Measurements from ENCODE around the gene KIF26B.

KIF26B gene

DNA sequence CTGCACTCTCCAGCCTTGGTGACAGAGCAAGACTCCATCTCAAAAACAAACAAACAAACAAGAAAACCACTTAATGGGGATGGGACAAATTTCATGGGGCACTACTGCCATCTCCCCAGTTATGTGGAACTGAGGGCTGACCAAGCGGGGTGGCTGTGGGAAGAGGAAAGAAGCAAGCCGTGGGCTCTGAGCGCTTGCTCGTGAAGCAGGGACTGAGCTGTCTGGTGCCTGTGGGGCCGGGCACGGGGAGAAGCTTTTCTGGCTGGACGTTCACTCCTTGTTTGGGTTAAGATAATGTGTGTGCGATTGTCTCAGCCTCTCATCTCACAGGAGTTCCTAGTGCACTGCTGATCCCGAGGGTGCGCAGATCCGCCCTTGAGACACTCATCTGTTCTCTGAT, 22.0 kb upstream of the KIF26B start:
- DNase-seq (ENCODE audit: low read depth in 2 of 3, low spot score in 1 of 3): no peak

GRCh38 chr1:245133995-245134715, 20.6 kb upstream of the KIF26B start:
- DNase-seq (ENCODE audit: low read depth in 2 of 3, low spot score in 1 of 3): no peak

GRCh38 chr1:245142171-245142798, 12.5 kb upstream of the KIF26B start:
- no peak for DNase-seq (ENCODE audit: low read depth in 2 of 3, low spot score in 1 of 3)

DNA sequence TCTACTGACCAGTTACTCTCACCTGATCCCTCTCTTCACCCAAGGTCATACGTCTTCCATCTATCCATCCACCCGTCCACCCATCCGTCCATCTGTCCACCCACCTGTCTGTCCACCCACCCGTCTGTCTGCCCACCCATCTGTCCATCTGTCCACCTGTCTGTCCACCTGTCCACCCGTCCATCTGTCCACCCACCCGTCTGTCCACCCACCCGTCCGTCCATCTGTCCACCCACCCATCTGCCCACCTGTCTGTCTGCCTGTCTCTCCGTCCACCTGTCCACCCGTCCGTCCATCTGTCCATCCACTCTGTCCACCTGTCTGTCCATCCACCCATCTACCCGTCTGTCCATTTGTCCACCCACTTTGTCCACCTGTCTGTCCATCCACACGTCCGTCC, 11.8 kb upstream of the KIF26B start:
- no peak for DNase-seq (ENCODE audit: low read depth in 2 of 3, low spot score in 1 of 3)

DNA sequence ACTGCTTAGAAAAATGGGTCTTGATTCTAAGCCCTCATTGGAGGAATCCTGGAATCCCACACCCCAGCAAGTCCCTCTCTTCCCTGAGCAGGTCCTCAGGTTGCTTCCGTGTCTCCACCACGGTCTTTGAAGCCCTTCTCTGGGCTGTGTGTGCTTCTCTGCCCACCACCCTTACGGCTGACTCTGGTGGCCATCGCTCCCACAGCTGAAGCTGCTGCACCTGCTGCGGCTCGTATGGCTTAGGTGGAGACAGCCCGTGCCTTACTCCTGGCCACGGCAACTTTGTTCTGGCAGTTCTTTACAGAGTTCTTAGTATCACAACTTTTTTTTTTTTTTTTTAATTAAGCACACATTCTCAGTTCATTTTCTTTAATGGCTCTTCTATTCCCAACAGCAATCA, 10.9 kb upstream of the KIF26B start:
- no peak for DNase-seq (ENCODE audit: low read depth in 2 of 3, low spot score in 1 of 3)

DNA sequence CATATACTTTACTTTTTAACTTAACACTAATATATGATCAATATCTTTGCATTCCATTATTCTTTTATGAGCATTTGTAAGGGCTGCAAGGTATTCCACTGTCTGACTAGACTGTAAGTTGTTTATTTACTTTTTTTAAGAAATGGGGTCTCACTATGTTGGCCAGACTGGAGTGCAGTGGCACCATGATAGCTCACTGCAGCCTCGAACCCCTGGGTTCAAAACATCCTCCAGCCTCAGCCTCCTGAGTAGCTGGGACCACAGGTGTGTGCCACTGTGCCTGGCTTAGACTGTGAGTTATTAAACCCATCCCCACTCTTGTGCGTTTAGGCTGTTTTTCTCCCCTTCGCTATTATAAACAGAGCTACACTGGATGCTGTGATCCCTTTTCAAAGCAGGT, 6.7 kb upstream of the KIF26B start:
- DNase-seq (ENCODE audit: low read depth in 2 of 3, low spot score in 1 of 3): no peak

- DNase-seq (ENCODE audit: low read depth in 2 of 3, low spot score in 1 of 3): no peak
Observed at GRCh38 chr1:245148861-245149260, 5.9 kb upstream of the KIF26B start.

DNA sequence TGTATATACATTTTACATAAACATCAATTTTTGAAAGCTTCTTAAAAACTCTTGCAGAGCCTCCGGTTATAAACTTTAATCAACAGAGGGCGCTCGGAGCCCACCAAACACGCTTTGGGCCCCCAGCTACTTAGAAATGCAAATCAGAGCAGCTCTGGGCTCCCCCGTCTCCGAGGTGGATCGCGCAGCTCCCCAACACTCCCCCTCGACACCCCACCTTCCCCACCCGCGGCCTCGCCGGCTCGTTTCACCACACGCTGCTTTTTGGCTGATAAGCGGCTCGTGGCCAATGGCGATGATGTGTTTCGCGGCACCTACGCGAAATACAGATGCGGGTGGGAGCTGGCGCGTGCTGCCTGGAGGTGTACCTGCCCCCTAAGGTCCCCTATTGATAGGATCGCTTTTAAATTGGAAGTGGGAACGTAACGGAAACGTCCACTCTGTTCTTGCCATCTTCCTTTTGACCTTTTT, 1.7 kb upstream of the KIF26B start:
- DNase-seq (ENCODE audit: low read depth in 2 of 3, low spot score in 1 of 3): peak; percentile 49 to 59 (median 53)

DNA sequence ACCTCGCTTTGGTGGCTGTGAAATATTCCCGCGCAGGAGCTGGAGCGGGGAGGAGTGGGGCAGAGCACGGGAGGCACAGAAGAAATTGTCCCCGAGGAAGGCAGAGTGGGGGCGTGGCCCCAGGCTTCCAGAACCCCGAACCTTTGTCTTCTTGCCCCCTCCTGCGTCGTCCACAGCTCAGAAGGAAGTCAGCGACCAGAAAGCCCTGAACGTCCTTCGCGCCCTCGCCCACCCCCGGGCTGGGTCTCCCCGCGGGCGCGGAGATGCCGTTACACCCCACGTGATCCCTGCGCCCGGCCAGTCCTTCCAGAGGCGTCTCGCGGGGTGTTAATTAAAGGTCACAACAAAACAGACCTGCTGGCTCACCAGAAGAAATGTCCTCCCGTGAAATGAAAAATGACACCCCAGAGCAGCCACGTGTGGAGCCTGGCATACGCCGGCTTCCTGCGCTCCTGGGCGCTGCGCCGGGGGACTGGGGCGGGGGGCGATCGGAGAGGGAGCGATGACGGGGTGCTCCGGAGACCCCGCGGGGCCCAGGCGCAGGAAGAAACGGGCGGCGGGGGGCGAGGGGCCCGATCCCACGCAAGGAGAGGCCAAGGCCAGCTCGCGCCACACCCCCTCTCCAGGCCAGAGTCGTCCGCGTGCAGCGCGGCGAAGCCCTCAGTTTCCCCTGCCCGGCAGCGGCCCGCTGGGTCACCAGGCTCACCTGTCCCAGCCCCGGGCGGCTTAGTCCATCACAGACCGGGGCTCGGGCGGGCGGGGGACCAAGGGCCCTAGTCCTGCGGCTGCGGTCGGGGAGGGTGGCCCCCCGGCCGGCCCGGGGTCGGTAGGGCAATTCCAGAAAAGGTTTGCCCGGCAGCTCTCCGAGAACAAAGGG, 995 bp upstream of the KIF26B start:
- no peak for DNase-seq (ENCODE audit: low read depth in 2 of 3, low spot score in 1 of 3)

DNA sequence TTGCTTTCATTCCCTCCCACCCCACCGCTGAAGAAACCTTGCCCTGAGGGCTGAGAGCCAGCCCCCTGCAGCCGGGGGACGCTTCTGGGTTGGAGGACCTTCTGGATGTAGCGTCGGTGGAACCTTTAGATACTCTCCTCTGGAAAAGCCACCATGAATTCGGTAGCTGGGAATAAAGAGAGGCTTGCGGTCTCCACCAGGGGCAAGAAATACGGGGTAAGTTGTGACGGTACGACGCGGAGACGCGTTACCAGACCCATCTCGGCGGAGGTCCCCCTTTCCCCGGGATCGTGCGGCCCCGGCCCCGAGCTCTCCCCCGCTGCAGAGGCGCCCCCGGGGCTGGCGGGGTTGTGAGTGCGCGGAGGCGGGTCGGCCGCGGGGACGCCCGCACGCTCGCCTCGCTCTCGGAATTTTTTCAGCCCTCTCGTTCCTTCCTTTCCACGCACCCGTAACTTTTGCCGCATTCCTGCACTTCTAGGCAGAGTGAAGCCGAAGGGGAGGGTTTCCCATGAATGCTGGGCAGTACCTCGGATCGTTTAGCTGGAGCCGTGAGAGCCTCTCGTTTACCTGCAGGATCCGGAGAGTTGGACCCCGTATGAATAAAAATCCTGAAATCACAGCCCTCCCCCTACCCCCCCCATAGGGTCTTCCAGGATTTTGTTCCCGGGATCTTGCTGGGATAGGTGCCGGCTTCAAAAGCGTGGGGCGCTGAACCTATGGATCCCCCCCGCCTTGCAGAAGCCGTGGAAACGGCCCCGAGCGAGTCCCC, 671 bp downstream of the KIF26B start:
- DNase-seq (ENCODE audit: low read depth in 2 of 3, low spot score in 1 of 3): no peak

DNA sequence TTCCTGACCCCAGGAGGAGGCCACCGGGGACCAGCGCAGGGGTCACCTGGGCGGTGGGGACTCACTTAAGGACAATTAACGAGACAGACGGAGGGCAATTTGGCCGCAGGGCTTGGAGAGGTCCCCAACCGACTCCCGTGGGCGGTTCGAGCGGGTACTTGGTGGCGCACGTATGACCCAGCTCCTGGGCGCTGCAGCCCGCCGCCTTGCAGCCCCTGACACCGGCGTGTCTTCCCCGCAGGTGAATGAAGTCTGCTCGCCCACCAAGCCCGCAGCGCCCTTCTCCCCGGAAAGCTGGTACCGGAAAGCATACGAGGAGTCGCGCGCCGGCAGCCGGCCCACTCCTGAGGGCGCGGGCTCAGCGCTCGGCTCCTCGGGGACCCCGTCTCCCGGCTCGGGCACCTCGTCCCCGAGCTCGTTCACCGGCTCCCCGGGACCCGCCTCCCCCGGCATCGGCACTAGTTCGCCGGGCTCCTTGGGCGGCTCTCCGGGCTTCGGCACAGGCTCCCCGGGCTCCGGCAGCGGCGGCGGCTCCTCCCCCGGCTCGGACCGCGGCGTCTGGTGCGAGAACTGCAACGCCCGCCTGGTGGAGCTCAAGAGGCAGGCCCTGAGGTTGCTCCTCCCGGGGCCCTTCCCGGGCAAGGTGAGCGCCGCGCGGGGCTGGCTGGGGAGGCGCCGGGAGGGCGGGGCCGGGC, 1.4 kb downstream of the KIF26B start:
- peak; percentile 76 to 77 (median 76) for DNase-seq (ENCODE audit: low read depth in 2 of 3, low spot score in 1 of 3)

GRCh38 chr1:245156736-245157505, 2.1 kb downstream of the KIF26B start:
- peak in 1 of 3 donors; percentile 23 for DNase-seq (ENCODE audit: low read depth in 2 of 3, low spot score in 1 of 3)

DNA sequence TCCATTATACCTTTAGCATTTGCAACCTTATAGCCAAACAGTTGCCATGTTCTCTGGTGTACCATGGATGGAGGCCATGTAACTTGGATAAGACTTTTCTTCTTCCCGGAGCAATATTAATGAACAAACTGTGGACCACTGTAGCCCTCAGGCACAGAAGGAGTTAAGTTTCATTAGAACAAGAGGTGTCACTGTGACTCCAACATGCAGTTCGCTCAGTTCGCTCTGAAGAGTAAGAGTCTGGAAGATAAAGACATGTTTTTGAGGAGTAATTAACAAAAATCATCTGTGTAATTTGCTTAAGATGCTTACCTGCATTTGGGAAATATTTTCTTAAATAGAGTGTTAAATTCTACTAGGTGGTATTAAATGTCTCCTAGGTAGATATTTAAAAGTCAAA, 4.1 kb downstream of the KIF26B start:
- no peak for DNase-seq (ENCODE audit: low read depth in 2 of 3, low spot score in 1 of 3)

DNA sequence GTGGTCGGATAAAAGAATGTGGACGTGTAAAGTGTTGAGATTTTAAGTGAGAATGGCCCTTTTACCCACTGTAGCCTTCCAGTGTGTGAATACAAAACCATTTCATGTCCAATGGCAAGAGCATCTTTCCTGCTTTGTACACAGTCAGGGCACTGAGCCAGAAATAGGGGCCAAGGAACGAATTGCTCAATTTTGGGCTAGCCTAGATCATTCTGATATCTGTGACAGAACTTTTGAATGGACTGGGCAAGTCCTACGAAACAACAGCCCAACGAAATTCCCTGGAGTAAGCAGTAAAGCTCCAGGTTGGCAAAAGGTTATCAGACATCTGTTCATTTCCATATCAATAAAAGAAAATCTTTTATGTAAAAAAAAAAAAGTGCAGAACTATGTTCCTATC, 5.5 kb downstream of the KIF26B start:
- DNase-seq (ENCODE audit: low read depth in 2 of 3, low spot score in 1 of 3): no peak

DNA sequence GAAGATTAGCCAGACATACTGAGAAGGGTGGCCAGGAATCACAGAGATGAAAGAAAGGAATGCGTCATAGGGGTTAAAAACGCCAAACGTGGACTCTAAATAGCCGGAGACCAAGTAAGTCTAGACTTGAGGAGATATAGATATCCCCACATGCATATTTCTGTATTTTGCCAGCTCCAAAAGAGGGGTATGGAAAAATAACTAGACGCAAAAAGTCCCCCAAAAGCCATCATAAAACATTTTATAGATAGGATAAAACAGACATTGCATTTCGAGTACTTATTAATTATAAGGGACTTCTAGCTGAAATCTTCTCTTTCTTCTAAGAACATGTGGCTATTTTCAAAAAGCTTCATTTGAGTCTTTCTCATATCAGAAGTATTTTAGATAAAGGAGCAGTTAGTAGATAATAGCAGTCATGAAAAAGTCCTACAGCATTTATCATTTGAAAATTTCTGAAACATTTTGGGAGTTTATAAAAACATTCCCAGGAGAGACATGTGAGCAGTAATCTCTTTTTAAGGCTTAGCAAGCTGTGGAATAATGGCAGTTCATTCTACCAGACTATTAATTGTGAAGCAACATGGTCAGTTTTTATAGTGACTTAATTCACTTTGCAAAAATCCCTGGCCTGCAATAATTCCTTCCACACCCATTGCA, 6.1 kb downstream of the KIF26B start:
- no peak for DNase-seq (ENCODE audit: low read depth in 2 of 3, low spot score in 1 of 3)

- DNase-seq (ENCODE audit: low read depth in 2 of 3, low spot score in 1 of 3): no peak
Observed at GRCh38 chr1:245161866-245162265, 7.1 kb downstream of the KIF26B start.

GRCh38 chr1:245166471-245166885, 11.7 kb downstream of the KIF26B start:
- no peak for DNase-seq (ENCODE audit: low read depth in 2 of 3, low spot score in 1 of 3)

DNA sequence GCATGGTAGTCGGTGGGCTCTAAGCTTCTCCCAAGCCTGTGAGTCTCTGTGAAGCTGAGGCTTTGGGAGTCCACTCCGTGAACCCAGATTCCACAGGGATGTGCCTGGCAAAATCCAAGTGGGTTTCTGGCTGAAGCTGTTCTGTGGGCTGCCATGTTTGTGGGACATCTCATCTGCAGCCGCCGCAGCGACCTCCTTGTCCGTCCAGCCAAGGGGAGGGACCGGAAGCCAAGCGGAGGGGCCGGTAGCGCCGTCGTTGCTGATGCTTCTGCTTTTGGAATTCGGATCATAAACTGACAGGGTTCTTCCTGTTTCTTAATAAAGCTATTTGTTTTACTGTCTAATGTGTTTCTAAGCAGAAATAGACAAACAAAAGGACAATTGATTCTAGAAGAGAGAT, 13.3 kb downstream of the KIF26B start:
- no peak for DNase-seq (ENCODE audit: low read depth in 2 of 3, low spot score in 1 of 3)

- DNase-seq (ENCODE audit: low read depth in 2 of 3, low spot score in 1 of 3): no peak
Observed at GRCh38 chr1:245168906-245169305, 14.1 kb downstream of the KIF26B start.
